CD1c-positive myeloid dendritic cell (primary cell): Measurements from ENCODE around the gene RANBP1.

Experiments
- DNase-seq: peaks from one replicate; pipeline ENCODE4 v3.0.0-alpha.2; 2016; ENCODE audit errors: extremely low spot score

Gene RANBP1

GRCh38 chr22:20136603-20136873 is 20.6 kb downstream of the RANBP1 start:
- DNase-seq: no peak

GRCh38 chr22:20137113-20137512 is 21.2 kb downstream of the RANBP1 start:
- no peak for DNase-seq

GRCh38 chr22:20137671-20138416 is 21.9 kb downstream of the RANBP1 start:
- peak; percentile 30 for DNase-seq

- DNase-seq: no peak
Observed at GRCh38 chr22:20138417-20138738, 22.5 kb downstream of the RANBP1 start.

- no peak for DNase-seq
Observed at GRCh38 chr22:20138868-20139267, 23.0 kb downstream of the RANBP1 start.

GRCh38 chr22:20139391-20140106 is 23.6 kb downstream of the RANBP1 start:
- DNase-seq: no peak

- no peak for DNase-seq
Observed at GRCh38 chr22:20140107-20140445, 24.2 kb downstream of the RANBP1 start.

- DNase-seq: no peak
Observed at GRCh38 chr22:20140521-20140964, 24.6 kb downstream of the RANBP1 start.

GRCh38 chr22:20141186-20142077 is 25.5 kb downstream of the RANBP1 start:
- DNase-seq: no peak

- no peak for DNase-seq
Observed at GRCh38 chr22:20142711-20143621, 27.1 kb downstream of the RANBP1 start.

GRCh38 chr22:20143883-20144665 is 28.2 kb downstream of the RANBP1 start:
- DNase-seq: no peak

GRCh38 chr22:20145206-20145831 is 29.4 kb downstream of the RANBP1 start:
- DNase-seq: no peak

GRCh38 chr22:20145832-20146223 is 29.9 kb downstream of the RANBP1 start:
- DNase-seq: no peak

GRCh38 chr22:20146777-20147176 is 30.9 kb downstream of the RANBP1 start:
- DNase-seq: no peak

GRCh38 chr22:20147237-20147988 is 31.5 kb downstream of the RANBP1 start:
- DNase-seq: no peak

- DNase-seq: no peak
Observed at GRCh38 chr22:20148414-20148813, 32.5 kb downstream of the RANBP1 start.

GRCh38 chr22:20149257-20150250 is 33.6 kb downstream of the RANBP1 start:
- DNase-seq: no peak
